Stimulated activated CD8-positive, alpha-beta memory T cell treated with anti-CD3 and anti-CD28 coated beads, Interleukin-15, amount 100 ng/mL, for 4 hours (primary cell): ENCODE results near the gene PCSK6.
"Not testable (repeated sequence)": the region's sequence is repeated elsewhere in the genome, so short reads cannot be mapped to it uniquely, and the experiment has no call there.

ENCODE experiments used
- DNase-seq, 2 donors: peaks; one replicate each; pipeline ENCODE4 v3.0.0-alpha.2; 2020; ENCODE audit warnings: low read depth in 2 of 2

PCSK6 gene

GRCh38 chr15:101357333-101357732 is 132.2 kb downstream of the PCSK6 start:
- no peak for DNase-seq

- not testable (repeated sequence) for DNase-seq
Observed at GRCh38 chr15:101356512-101357172, 132.9 kb downstream of the PCSK6 start.

- DNase-seq, result no peak
Observed at GRCh38 chr15:101355678-101356464, 133.6 kb downstream of the PCSK6 start.

GRCh38 chr15:101354891-101355623 is 134.4 kb downstream of the PCSK6 start:
- no peak for DNase-seq

GRCh38 chr15:101353240-101353639 is 136.3 kb downstream of the PCSK6 start:
- DNase-seq, result no peak

- no peak for DNase-seq
Observed at GRCh38 chr15:101351736-101352135, 137.8 kb downstream of the PCSK6 start.

- no peak for DNase-seq
Observed at GRCh38 chr15:101349047-101349951, 140.2 kb downstream of the PCSK6 start.

- DNase-seq, result no peak
Observed at GRCh38 chr15:101348643-101349042, 140.9 kb downstream of the PCSK6 start.

- DNase-seq, result no peak
Observed at GRCh38 chr15:101348015-101348414, 141.5 kb downstream of the PCSK6 start.

GRCh38 chr15:101347454-101347853 is 142.1 kb downstream of the PCSK6 start:
- DNase-seq, result no peak

GRCh38 chr15:101346928-101347327 is 142.6 kb downstream of the PCSK6 start:
- no peak for DNase-seq

GRCh38 chr15:101342056-101342455 is 147.5 kb downstream of the PCSK6 start:
- no peak for DNase-seq

- no peak for DNase-seq
Observed at GRCh38 chr15:101338502-101339057, 150.9 kb downstream of the PCSK6 start.

GRCh38 chr15:101337976-101338375 is 151.5 kb downstream of the PCSK6 start:
- no peak for DNase-seq

GRCh38 chr15:101333907-101334789 is 155.4 kb downstream of the PCSK6 start:
- peak; percentile 21 to 31 for DNase-seq

GRCh38 chr15:101332061-101332467 is 157.4 kb downstream of the PCSK6 start:
- no peak for DNase-seq

- no peak for DNase-seq
Observed at GRCh38 chr15:101329867-101330380, 159.6 kb downstream of the PCSK6 start.

- no peak for DNase-seq
Observed at GRCh38 chr15:101329309-101329863, 160.1 kb downstream of the PCSK6 start.

- DNase-seq, result no peak
Observed at GRCh38 chr15:101328001-101328400, 161.5 kb downstream of the PCSK6 start.
